ENCODE measurements around the gene IGF2R.

Gene IGF2R

DNA sequence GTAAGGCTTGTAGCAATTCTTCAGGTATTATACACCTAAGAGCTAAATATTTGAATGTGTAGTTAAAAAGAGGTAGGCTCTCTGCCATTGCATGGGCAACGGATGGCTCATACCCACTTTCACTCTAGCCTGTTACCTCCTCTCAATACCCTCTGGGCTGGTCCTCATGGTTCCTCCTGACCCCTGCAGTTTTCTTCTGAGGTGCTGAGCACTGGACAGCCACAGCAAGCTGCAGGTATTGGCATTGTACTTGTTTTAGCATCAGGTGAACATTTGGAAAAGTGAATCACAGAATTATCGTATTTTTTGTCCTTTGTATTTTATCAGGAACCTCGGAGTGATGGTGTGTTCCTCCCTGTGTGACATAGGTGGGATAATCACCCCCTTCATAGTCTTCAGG lies 185.6 kb downstream of the IGF2R start:
- DNase-seq: no peak

- DNase-seq: no peak
Observed at GRCh38 chr6:160156842-160157241, 188.0 kb downstream of the IGF2R start.

DNA sequence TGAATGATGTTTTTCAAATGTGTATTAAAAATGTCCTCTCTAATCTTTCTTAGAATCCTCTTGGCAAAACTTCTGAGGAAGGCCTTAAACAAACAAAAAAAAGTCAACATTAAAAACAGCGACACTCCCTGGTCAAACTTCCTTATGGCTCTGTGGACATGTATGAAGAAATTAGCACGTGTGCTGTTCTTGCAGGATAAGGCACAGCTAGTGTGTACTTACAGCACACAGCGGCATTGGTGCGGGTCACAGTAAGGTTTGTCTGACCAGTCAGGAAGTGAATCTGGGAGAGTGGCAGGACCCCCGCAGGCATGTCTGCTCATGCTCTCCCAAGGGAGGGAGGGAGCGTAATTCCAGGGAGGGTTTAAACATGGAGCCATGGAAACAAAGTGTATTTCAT lies 191.6 kb downstream of the IGF2R start:
- no peak for DNase-seq
